RWPE2 (cell line): ENCODE results near the gene PEX3.
"Not testable (repeated sequence)": the region's sequence is repeated elsewhere in the genome, so short reads cannot be mapped to it uniquely, and the experiment has no call there.

Experiments used
- ATAC-seq: fragments of 200-7000 bp; cut with Tn5 transposase; 3 replicates; pipeline ENCODE4 v1.9.1; 2021; ENCODE audit warnings: low read depth
- DNase-seq: peaks from one replicate; pipeline ENCODE4 v3.0.0-alpha.2; 2020; ENCODE audit warnings: low spot score
- H3K27ac ChIP-seq: fragments of 450-650 bp; 2 replicates; pipeline ENCODE4 v1.5.1; 2017; ENCODE audit warnings: mild to moderate bottlenecking; ENCODE audit not compliant: poor library complexity, severe bottlenecking
- H3K27me3 ChIP-seq: fragments of 250-450 bp; sonication (Bioruptor Pico); 2 replicates; pipeline ENCODE4 v1.5.1; 2021; ENCODE audit warnings: mild to moderate bottlenecking, moderate library complexity; ENCODE audit not compliant: insufficient read depth, poor library complexity, severe bottlenecking
- H3K36me3 ChIP-seq: fragments of 250-450 bp; sonication (Bioruptor Pico); 2 replicates; pipeline ENCODE4 v1.5.1; 2020; ENCODE audit warnings: low read depth, mild to moderate bottlenecking, moderate library complexity
- H3K4me1 ChIP-seq: fragments of 250-450 bp; sonication (Bioruptor Pico); 2 replicates; pipeline ENCODE4 v1.5.1; 2021; ENCODE audit warnings: mild to moderate bottlenecking, moderate library complexity; ENCODE audit not compliant: insufficient read depth, poor library complexity, severe bottlenecking
- H3K4me3 ChIP-seq: fragments of 250-450 bp; sonication (Bioruptor Pico); 2 replicates; pipeline ENCODE4 v1.5.1; 2021; ENCODE audit warnings: mild to moderate bottlenecking, moderate library complexity; ENCODE audit not compliant: severe bottlenecking
- H3K9me3 ChIP-seq: fragments of 250-450 bp; sonication (Bioruptor Pico); 2 replicates; pipeline ENCODE4 v1.5.1; 2021; ENCODE audit warnings: mild to moderate bottlenecking, moderate library complexity; ENCODE audit not compliant: severe bottlenecking
- CTCF ChIP-seq: fragments of 450-650 bp; IDR thresholded peaks from one replicate; pipeline ENCODE4 v1.5.1; 2017; ENCODE audit warnings: mild to moderate bottlenecking, moderate library complexity; ENCODE audit not compliant: poor library complexity, severe bottlenecking

Gene PEX3

GRCh38 chr6:143505111-143505510 is 54.5 kb downstream of the PEX3 start:
- Histone ChIP-seq H3K27me3 (no peaks in the 10 kb centered on the region), H3K4me1 (peaks cover 4% of the 10 kb centered on the region), H3K36me3 (peaks cover 23% of the 10 kb centered on the region), H3K9me3 (no peaks in the 10 kb centered on the region), H3K27ac (no peak overlapping the region), H3K4me3 (no peak overlapping the region)
- ATAC-seq (no peak), DNase-seq (no peak)
- TF ChIP-seq CTCF: no peak

GRCh38 chr6:143505537-143505936 is 54.9 kb downstream of the PEX3 start:
- H3K27ac ChIP-seq: no peak overlapping the region
- H3K27me3 ChIP-seq: no peaks in the 10 kb centered on the region
- H3K9me3 ChIP-seq: no peaks in the 10 kb centered on the region
- ATAC-seq (no peak), DNase-seq (no peak)
- H3K4me1 ChIP-seq: peaks cover 4% of the 10 kb centered on the region
- H3K36me3 ChIP-seq: peaks cover 28% of the 10 kb centered on the region
- no peak for TF ChIP-seq CTCF
- no peak overlapping the region for H3K4me3 ChIP-seq

GRCh38 chr6:143506199-143506598 is 55.6 kb downstream of the PEX3 start:
- Histone ChIP-seq H3K4me3 (no peak overlapping the region), H3K27me3 (no peaks in the 10 kb centered on the region), H3K9me3 (no peaks in the 10 kb centered on the region), H3K27ac (no peak overlapping the region), H3K36me3 (peaks cover 30% of the 10 kb centered on the region), H3K4me1 (peaks cover 7% of the 10 kb centered on the region)
- DNase-seq (no peak), ATAC-seq (no peak)
- no peak for TF ChIP-seq CTCF

- no peaks in the 10 kb centered on the region for H3K9me3 ChIP-seq
- H3K4me1 ChIP-seq: peaks cover 7% of the 10 kb centered on the region
- H3K27ac ChIP-seq: no peak overlapping the region
- ATAC-seq: no peak
- no peak overlapping the region for H3K4me3 ChIP-seq
- H3K27me3 ChIP-seq: no peaks in the 10 kb centered on the region
- H3K36me3 ChIP-seq: peaks cover 30% of the 10 kb centered on the region
- TF ChIP-seq CTCF: no peak
- DNase-seq: no peak
Measured at GRCh38 chr6:143506620-143507019, 56.0 kb downstream of the PEX3 start.

GRCh38 chr6:143507358-143508145 is 56.9 kb downstream of the PEX3 start:
- no peak for TF ChIP-seq CTCF
- no peak for DNase-seq

GRCh38 chr6:143510326-143510725 is 59.7 kb downstream of the PEX3 start:
- DNase-seq, H3K27ac ChIP-seq: not testable (repeated sequence)
- peaks cover 24% of the 10 kb centered on the region for H3K36me3 ChIP-seq

More at GRCh38 chr6:143507358-143508145, 56.9 kb downstream of the PEX3 start:
- ATAC-seq: no peak
- H3K9me3 ChIP-seq: no peaks in the 10 kb centered on the region
- no peaks in the 10 kb centered on the region for H3K27me3 ChIP-seq
- no peak overlapping the region for H3K27ac ChIP-seq
- H3K4me3 ChIP-seq: no peak overlapping the region
- peaks cover 7% of the 10 kb centered on the region for H3K4me1 ChIP-seq
- H3K36me3 ChIP-seq: peaks cover 30% of the 10 kb centered on the region

More at GRCh38 chr6:143510326-143510725, 59.7 kb downstream of the PEX3 start:
- not testable (repeated sequence) for ATAC-seq, H3K4me1 ChIP-seq, H3K27me3 ChIP-seq, H3K4me3 ChIP-seq, H3K9me3 ChIP-seq
